ENCODE results near the gene SLC16A3.

Gene SLC16A3

GRCh38 chr17:82237083-82237745, 8.4 kb downstream of the SLC16A3 start:
- DNase-seq = no peak

- no peak for DNase-seq
Observed at GRCh38 chr17:82237746-82238471, 9.1 kb downstream of the SLC16A3 start.

DNA sequence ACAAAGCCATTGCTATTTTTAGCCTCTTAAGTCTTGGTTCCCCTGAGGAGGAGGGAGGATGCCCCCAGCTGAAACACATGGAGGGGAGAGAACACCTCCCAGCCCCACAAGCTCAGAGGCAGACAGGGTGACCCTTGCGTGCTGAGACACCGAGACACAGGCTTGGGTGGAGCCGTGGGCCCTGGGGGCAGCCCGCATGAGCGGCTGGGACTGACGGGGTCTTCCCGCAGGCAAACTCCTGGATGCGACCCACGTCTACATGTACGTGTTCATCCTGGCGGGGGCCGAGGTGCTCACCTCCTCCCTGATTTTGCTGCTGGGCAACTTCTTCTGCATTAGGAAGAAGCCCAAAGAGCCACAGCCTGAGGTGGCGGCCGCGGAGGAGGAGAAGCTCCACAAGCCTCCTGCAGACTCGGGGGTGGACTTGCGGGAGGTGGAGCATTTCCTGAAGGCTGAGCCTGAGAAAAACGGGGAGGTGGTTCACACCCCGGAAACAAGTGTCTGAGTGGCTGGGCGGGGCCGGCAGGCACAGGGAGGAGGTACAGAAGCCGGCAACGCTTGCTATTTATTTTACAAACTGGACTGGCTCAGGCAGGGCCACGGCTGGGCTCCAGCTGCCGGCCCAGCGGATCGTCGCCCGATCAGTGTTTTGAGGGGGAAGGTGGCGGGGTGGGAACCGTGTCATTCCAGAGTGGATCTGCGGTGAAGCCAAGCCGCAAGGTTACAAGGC, 9.8 kb downstream of the SLC16A3 start:
- DNase-seq = no peak

- no peak for DNase-seq
Observed at GRCh38 chr17:82239401-82239925, 10.6 kb downstream of the SLC16A3 start.

DNA sequence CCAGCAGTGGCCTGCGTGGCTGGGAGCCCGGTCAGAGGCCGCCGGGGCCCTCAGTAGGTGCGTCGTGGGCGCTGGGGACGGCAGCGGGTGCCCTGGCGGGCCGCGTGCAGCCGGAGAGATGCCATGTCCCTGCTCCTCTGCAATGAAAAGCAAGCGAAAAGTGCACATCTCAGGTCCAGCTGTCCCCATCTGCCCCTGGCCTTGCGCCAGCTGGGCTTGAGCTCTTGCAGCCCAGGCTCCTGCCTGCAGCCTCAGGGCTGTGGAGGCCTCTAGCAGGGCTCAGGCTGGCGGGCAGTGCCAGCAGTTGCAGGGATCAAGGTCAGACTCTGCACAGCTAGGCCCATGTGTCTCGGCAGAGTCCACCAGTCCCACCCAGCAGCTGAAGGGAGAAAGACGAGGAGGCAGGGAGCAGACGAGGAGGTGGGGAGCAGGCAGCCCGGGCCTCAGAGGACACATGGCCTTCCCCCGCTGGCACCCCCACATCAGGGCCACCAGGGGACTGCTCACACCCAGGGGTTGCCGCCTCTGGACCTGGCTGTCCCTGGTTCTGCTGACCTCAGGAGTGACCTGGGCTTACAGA, 11.2 kb downstream of the SLC16A3 start:
- no peak for DNase-seq

DNA sequence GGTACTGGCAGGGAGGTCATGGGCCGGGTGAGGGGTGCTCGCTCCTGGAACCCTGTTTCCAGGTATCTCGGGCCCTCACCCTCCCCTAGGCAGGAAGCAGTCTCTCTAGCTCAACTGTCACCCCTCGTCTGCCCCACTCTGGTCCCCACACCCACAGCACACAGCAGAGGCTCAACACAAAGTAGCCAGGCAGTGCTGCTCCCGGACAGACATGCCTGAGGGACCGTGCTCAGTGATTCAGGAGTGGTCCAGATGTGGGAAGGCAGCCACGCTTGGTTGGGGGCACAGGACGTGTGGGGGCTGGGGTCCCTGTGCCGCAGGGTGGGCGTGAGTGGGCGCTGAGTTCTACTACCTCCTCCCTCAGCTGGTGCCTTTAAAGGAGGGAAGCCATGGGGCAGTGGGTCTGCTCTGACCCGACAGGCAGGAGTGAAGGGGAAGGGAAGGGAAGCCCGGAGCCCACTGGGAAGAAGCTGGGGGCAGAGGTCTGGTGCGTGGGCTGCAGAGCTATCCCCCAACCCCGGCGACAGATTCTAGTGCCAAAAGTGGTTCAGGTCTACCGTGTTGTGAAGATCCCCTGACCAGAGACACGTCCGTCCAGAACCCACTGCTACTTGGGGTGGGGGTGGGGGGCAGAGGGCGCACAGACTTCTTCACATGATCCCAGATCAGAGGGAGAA, 11.8 kb downstream of the SLC16A3 start:
- no peak for DNase-seq

GRCh38 chr17:82241183-82241925, 12.5 kb downstream of the SLC16A3 start:
- no peak for DNase-seq

DNA sequence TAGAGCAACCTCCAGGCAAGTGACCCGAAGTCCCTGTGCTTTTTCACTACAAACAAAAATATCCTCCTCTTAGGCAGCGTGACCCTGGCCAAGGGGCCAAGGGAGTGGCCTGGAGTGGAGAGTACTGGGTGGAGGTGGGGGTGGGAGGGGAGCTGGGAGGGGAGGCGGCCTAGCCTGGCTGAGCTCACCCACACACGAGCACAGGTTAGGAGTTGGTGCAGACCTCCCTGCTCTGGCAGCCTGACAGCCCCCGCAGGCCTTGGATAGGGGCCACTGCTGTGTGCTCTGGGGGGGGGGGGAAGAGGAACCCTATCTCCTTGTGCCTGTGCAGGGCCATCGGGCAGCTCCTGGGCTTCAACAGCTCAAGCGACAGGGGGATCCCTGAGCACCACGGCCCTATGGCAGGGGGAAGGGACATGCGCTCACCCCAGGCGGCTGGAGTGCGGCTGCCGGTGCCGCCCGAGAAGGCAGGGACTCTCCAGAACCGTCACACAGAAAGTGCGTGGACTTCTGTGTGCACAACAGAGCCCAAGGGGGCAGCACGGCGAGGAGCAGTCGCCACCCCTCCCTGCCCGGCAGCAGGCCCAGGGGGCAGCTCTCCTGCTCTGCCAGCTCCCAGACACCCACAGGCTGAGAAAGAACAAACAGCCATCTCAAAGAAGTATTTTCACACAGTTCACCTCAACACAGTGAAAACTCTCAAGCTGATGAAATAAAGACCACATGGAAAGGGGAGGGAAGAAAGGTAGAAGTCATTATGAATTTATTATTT, 13.3 kb downstream of the SLC16A3 start:
- no peak for DNase-seq

DNA sequence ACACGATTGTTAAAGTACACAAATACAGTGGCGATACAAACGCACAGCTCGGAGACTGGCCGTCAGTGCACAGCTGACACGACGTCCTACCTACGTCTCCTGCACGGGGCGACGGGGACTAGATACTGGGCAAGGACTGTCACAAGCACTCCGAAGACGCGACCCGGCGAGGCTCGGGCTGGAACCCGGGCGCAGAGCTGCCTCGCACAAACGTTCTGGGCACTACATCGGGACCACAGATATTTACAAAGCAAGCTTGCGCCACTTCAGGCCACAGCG, 13.8 kb downstream of the SLC16A3 start:
- DNase-seq = no peak

DNA sequence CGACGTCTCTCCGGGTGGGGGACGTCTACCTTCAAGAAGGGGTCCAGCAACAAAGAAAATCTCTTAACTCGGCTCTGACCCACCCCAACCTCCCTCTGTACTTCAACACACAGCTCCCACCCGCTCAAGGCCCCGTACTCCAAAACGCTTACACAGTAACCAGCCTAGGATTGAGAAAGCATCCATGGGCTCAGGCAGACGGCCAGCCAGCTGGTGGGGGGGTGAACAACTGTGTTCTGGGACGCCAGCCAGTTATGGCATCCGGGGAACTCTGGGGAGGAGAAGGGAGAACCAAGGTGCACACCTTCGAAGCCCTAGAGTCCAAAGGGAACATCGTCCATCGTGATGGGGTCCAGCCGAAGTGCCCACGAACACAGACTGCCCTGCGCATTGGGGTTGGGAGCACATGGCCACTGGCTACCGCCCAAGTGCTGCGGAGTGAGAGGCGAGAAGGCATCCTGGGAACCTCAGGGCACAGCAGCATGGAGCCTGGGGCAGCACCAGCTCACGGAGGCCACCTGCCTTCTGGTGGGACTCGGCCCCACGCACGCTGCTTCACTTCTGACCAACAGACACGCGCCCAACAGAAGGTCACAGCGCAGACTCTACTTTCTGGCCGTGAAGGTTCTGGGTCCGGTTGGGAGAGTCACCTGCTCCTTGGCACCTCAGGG, 14.3 kb downstream of the SLC16A3 start:
- no peak for DNase-seq

GRCh38 chr17:82243648-82244412, 15.0 kb downstream of the SLC16A3 start:
- DNase-seq = no peak

GRCh38 chr17:82244413-82245133, 15.7 kb downstream of the SLC16A3 start:
- DNase-seq = no peak

GRCh38 chr17:82245134-82246039, 16.5 kb downstream of the SLC16A3 start:
- DNase-seq = no peak

GRCh38 chr17:82246040-82246364, 17.2 kb downstream of the SLC16A3 start:
- DNase-seq = no peak

DNA sequence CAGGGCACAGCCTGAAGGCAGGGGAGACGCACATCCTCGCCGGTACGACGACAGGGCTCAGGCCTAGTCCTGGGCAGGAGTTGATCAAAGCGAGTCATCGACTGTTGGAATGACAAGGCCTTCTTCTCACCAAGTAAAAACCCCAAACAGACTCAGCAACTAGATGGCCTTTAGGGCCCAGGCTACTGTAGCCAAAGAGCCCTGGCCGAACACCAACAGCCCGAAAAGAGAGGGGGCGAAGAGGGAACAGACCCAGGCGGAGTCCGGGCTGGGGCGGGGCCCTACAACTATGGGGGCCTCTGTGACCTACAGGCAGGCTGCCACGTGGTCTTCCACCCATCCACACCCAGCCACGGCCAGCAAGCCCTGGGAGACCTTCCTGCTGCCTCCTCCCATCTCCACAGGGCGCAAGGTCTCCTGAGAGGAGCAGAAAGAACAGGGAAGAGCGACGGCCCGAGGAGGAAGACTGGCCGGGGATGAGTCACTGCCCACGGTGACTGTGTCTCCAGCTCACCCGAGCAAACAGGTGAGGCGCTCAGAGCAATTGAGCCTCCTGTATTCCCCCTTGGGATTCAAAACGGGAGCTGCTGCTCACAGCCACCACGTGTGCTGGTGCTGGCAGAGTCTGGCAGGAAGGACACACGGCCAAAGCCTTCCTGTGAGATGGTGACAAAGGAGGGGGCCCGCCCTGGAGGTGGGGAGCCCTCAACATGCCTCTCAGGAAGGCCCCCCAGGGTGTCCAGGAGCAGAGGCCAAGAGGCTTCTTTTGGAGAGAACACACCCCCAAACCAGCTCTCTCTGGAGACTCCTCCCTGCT, 17.7 kb downstream of the SLC16A3 start:
- DNase-seq = no peak

DNA sequence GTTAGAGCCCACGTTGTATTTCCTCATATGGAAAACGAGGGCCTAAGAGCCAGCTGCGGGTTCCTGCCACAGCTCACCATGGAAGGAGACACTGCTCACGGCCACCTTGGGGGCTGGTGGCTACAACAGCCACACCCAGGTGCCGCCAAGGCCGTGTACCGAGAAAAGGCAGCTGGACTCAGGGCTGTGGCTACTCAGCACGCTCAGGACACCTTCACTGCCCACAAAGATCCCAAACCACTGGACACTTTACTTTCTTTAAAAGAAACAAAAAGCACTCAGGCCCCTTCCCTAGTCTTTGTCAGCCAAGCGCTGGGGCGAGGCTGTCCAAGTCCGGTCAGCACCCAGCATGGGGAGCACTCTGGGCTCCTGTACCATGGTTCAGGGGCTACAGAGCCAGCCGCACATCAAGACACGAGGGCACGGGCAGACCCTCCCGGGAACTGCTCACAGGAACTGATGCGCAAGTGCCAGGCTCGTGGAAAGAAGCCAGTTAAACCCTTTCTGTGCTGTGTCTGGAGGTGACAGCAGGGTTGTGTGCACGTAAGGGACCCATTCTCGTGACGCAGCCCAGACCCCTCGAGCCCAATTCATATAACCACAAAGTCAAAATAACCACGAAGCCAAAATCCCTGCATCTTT, 18.5 kb downstream of the SLC16A3 start:
- DNase-seq = no peak

All from GOT3 (cell line).